ENCODE data around the gene KCNJ16. TPM values are rescaled to one million over a fixed set of nuclear protein-coding genes. Genes with fewer than 3 reads are reported as not detected.

The KCNJ16 gene
- total and polyA plus RNA-seq, 9 of the 15 experiments (the other 6 are each of a cell fraction or from before 2014, with no cell fraction given): 0.01 to 0.75 (median 0.07) TPM; not detected in 4

GRCh38 chr17:70111201-70111600 lies 36.2 kb downstream of the KCNJ16 start:
- H4K20me1 ChIP-seq (replicated peaks; ENCODE audit: control insufficient read depth, insufficient read depth, low read length): no peaks in the 10 kb centered on the region
- H3K4me2 ChIP-seq (ENCODE audit: insufficient read depth, low read length): no peak overlapping the region
- H3K4me1 ChIP-seq (replicated peaks in 1 of 2; ENCODE audit: control insufficient read depth in 2 of 2, insufficient read depth in 2 of 2, low read length in 2 of 2): no peaks in the 10 kb centered on the region
- no peaks in the 10 kb centered on the region for H3K27me3 ChIP-seq (ENCODE audit: control insufficient read depth in 2 of 2, insufficient read depth in 2 of 2, low read length in 2 of 2)
- in situ Hi-C loops (cut with MboI) (no loop called here), intact Hi-C loops (cut with micrococcal nuclease) (no loop called here)
- H3K9me3 ChIP-seq (replicated peaks; ENCODE audit: control insufficient read depth, insufficient read depth, low read depth, low read length): no peaks in the 10 kb centered on the region
- CTCF ChIA-PET (ENCODE audit: low intra/inter-chr PET ratio): no interaction called here
- no peak overlapping the region for H3K4me3 ChIP-seq
- peaks cover 33% of the 10 kb centered on the region for H3K36me3 ChIP-seq (ENCODE audit: control insufficient read depth, insufficient read depth, low read length)
- no peak overlapping the region for H3K9ac ChIP-seq (ENCODE audit: insufficient read depth in 1 of 2, low read depth in 2 of 2, low read length in 2 of 2)
- no peak overlapping the region for H2AFZ ChIP-seq (ENCODE audit: low read depth, low read length)
- ATAC-seq: no peak
- no peak for FAIRE-seq
- H3K9me1 ChIP-seq (ENCODE audit: control insufficient read depth, insufficient read depth, low read length): no peaks in the 10 kb centered on the region
- BruUV-seq (replicated peaks): no TSS peak
- H3K79me2 ChIP-seq (ENCODE audit: control insufficient read depth, insufficient read depth, low read length): peaks cover 63% of the 10 kb centered on the region
- no peak overlapping the region for H3K27ac ChIP-seq (ENCODE audit: extremely low read depth, low read depth, low read length)
- WGBS (ENCODE audit: insufficient coverage, low coverage, missing lambda C conversion rate): 30% methylated on average over 4 of the region's 4 CpGs
- no peak for DNase-seq (ENCODE audit: extremely low read depth in 1 of 4, low spot score in 3 of 4)
- POLR2A ChIA-PET: interaction anchor here (1.1 kb wide), 1 partner anchor 16 kb away, joined by 5 read pairs; no protein-coding TSS in a partner anchor
- TF ChIP-seq SPI1 (IDR thresholded peaks at IDR 0.05; ENCODE audit: borderline replicate concordance, low read depth, low read length): peak; percentile 39; the same call in 1 of the 2 replicates
- TF ChIP-seq ELF2 (CRISPR knock-in tag; IDR thresholded peaks at IDR 0.05): no peak
- no peak for TF ChIP-seq KAT8 (IDR thresholded peaks at IDR 0.05; ENCODE audit: low read depth)
- TF ChIP-seq CBX5 (IDR thresholded peaks at IDR 0.05; ENCODE audit: borderline replicate concordance, low read depth): no peak
- no peak for TF ChIP-seq SMARCB1 (IDR thresholded peaks at IDR 0.05; ENCODE audit: insufficient read length, low read depth)

- TF ChIP-seq ZNF696 (CRISPR knock-in tag; conservative IDR thresholded peaks at IDR 0.05): no peak
- TF ChIP-seq RB1 (IDR thresholded peaks at IDR 0.05; ENCODE audit: low read depth): no peak
- TF ChIP-seq SREBF2 (CRISPR knock-in tag; IDR thresholded peaks at IDR 0.05): no peak
- no peak for TF ChIP-seq MAFF (IDR thresholded peaks at IDR 0.05; ENCODE audit: low read length)
- TF ChIP-seq MAX (CRISPR knock-in tag; IDR thresholded peaks at IDR 0.05): no peak
- no peak for TF ChIP-seq BACH1 (tag; IDR thresholded peaks at IDR 0.05)
- no peak overlapping the region for H3K4me3 ChIP-seq
- H3K79me2 ChIP-seq (ENCODE audit: control insufficient read depth, insufficient read depth, low read length): peaks cover 86% of the 10 kb centered on the region
- H2AFZ ChIP-seq (ENCODE audit: low read depth, low read length): no peak overlapping the region
- DNase-seq (ENCODE audit: extremely low read depth in 1 of 4, low spot score in 3 of 4) (no peak), FAIRE-seq (no peak), ATAC-seq (no peak)
- H3K27me3 ChIP-seq (ENCODE audit: control insufficient read depth in 2 of 2, insufficient read depth in 2 of 2, low read length in 2 of 2): no peaks in the 10 kb centered on the region
- no peaks in the 10 kb centered on the region for H4K20me1 ChIP-seq (replicated peaks; ENCODE audit: control insufficient read depth, insufficient read depth, low read length)
- BruUV-seq (replicated peaks): no TSS peak
- in situ Hi-C loops (cut with MboI) (no loop called here), intact Hi-C loops (cut with micrococcal nuclease) (no loop called here)
- H3K4me1 ChIP-seq (replicated peaks in 1 of 2; ENCODE audit: control insufficient read depth in 2 of 2, insufficient read depth in 2 of 2, low read length in 2 of 2): no peaks in the 10 kb centered on the region
- no peaks in the 10 kb centered on the region for H3K9me1 ChIP-seq (ENCODE audit: control insufficient read depth, insufficient read depth, low read length)
- H3K9ac ChIP-seq (ENCODE audit: insufficient read depth in 1 of 2, low read depth in 2 of 2, low read length in 2 of 2): no peak overlapping the region
- no peak overlapping the region for H3K27ac ChIP-seq (ENCODE audit: extremely low read depth, low read depth, low read length)
- no peak overlapping the region for H3K4me2 ChIP-seq (ENCODE audit: insufficient read depth, low read length)
- ChIA-PET CTCF (ENCODE audit: low intra/inter-chr PET ratio) (no interaction called here), POLR2A (interaction anchor here (3.1 kb wide), 1 partner anchor 13 kb away, joined by 11 read pairs; no protein-coding TSS in a partner anchor)
- H3K9me3 ChIP-seq (replicated peaks; ENCODE audit: control insufficient read depth, insufficient read depth, low read depth, low read length): no peaks in the 10 kb centered on the region
- 66% methylated on average over 2 of the region's 2 CpGs for WGBS (ENCODE audit: insufficient coverage, low coverage, missing lambda C conversion rate)
- H3K36me3 ChIP-seq (ENCODE audit: control insufficient read depth, insufficient read depth, low read length): peaks cover 35% of the 10 kb centered on the region
Measured at GRCh38 chr17:70114405-70114804, 39.4 kb downstream of the KCNJ16 start.
